ENCODE measurements around the gene LOXHD1. TPM values are rescaled to one million over a fixed set of nuclear protein-coding genes. Genes with fewer than 3 reads are reported as not detected.

The LOXHD1 gene
- total and polyA plus RNA-seq, 2 donors (not counting 1 experiment from before 2014, with no cell fraction given) = not detected

- Mint-ChIP-seq H3K4me3 (no peak overlapping the region), H3K27me3 (peaks cover 20% of the 10 kb centered on the region), H3K9me3 (ENCODE audit: insufficient read depth) (no peaks in the 10 kb centered on the region), H3K4me1 (no peaks in the 10 kb centered on the region), H3K27ac (no peak overlapping the region)
- intact Hi-C loops (cut with micrococcal nuclease) = no loop called here
- CTCF ChIA-PET = no interaction called here
- Histone ChIP-seq H3K9me3 (ENCODE audit: control extremely low read depth in 1 of 3, control insufficient read depth in 2 of 3, insufficient read depth in 1 of 3, low read length in 2 of 3) (no peaks in the 10 kb centered on the region), H3K27me3 (replicated peaks in 1 of 4; ENCODE audit: control extremely low read depth in 1 of 4, control insufficient read depth in 3 of 4, insufficient read depth in 4 of 4, low read length in 3 of 4) (peaks cover 0 to 2% (median 0%) of the 10 kb centered on the region in 4 experiments), H3K4me3 (ENCODE audit: control extremely low read depth in 1 of 5, extremely low read depth in 1 of 5, insufficient read depth in 1 of 5, low read depth in 2 of 5, low read length in 4 of 5) (no peak overlapping the region), H3K4me1 (ENCODE audit: control insufficient read depth in 2 of 2, insufficient read depth in 2 of 2, low read length in 2 of 2) (no peaks in the 10 kb centered on the region), H3K4me2 (replicated peaks; ENCODE audit: low read depth, low read length, poor library complexity, severe bottlenecking) (no peak overlapping the region), H3K79me2 (ENCODE audit: control insufficient read depth, insufficient read depth, low read length) (no peaks in the 10 kb centered on the region), H3K9ac (ENCODE audit: low read length) (no peak overlapping the region), H3K36me3 (replicated peaks in 1 of 2; ENCODE audit: control extremely low read depth in 1 of 2, control insufficient read depth in 1 of 2, extremely low read depth in 1 of 2, insufficient read depth in 2 of 2, low read length in 1 of 2) (no peaks in the 10 kb centered on the region), H2AFZ (ENCODE audit: insufficient read depth, low read depth, low read length, poor library complexity, severe bottlenecking) (no peak overlapping the region), H3K27ac (ENCODE audit: low read length in 2 of 2) (no peak overlapping the region), H4K20me1 (ENCODE audit: control insufficient read depth, insufficient read depth, low read length, poor library complexity, severe bottlenecking) (no peaks in the 10 kb centered on the region)
- POLR2A ChIA-PET = no interaction called here
- TF ChIP-seq CTCF (IDR thresholded peaks at IDR 0.05) (no peak), EZH2 (IDR thresholded peaks at IDR 0.05; ENCODE audit: borderline replicate concordance, insufficient read depth, low read depth, low read length, poor library complexity, severe bottlenecking) (no peak)
- DNase-seq = no peak
- ATAC-seq (ENCODE audit: low read depth) = no peak
- 82% methylated on average over 5 of the region's 6 CpGs for WGBS (ENCODE audit: insufficient coverage)
These were observed 15.3 kb upstream of the LOXHD1 start for GRCh38 chr18:46672062-46672970.

GRCh38 chr18:46668694-46669093 lies 11.7 kb upstream of the LOXHD1 start:
- H3K4me3 ChIP-seq (ENCODE audit: control extremely low read depth in 1 of 5, extremely low read depth in 1 of 5, insufficient read depth in 1 of 5, low read depth in 2 of 5, low read length in 4 of 5) = no peak overlapping the region
- POLR2A ChIA-PET = no interaction called here
- no peak overlapping the region for H3K27ac ChIP-seq (ENCODE audit: low read length in 2 of 2)
- CTCF ChIA-PET = interaction anchor here (3.8 kb wide), 1 partner anchor 10 kb away, joined by 13 read pairs; no protein-coding TSS in a partner anchor
- no peaks in the 10 kb centered on the region for H4K20me1 ChIP-seq (ENCODE audit: control insufficient read depth, insufficient read depth, low read length, poor library complexity, severe bottlenecking)
- H2AFZ ChIP-seq (ENCODE audit: insufficient read depth, low read depth, low read length, poor library complexity, severe bottlenecking) = no peak overlapping the region
- DNase-seq = no peak
- no peaks in the 10 kb centered on the region for H3K9me3 ChIP-seq (ENCODE audit: control extremely low read depth in 1 of 3, control insufficient read depth in 2 of 3, insufficient read depth in 1 of 3, low read length in 2 of 3)
- Mint-ChIP-seq H3K9me3 (ENCODE audit: insufficient read depth) (no peaks in the 10 kb centered on the region), H3K4me3 (no peak overlapping the region), H3K27ac (no peak overlapping the region), H3K27me3 (peaks cover 10% of the 10 kb centered on the region), H3K4me1 (no peaks in the 10 kb centered on the region)
- no peaks in the 10 kb centered on the region for H3K4me1 ChIP-seq (ENCODE audit: control insufficient read depth in 2 of 2, insufficient read depth in 2 of 2, low read length in 2 of 2)
- intact Hi-C loops (cut with micrococcal nuclease) = no loop called here
- no peak overlapping the region for H3K4me2 ChIP-seq (replicated peaks; ENCODE audit: low read depth, low read length, poor library complexity, severe bottlenecking)
- 59% methylated on average over 6 of the region's 6 CpGs for WGBS (ENCODE audit: insufficient coverage)
- no peak for TF ChIP-seq EZH2 (IDR thresholded peaks at IDR 0.05; ENCODE audit: borderline replicate concordance, insufficient read depth, low read depth, low read length, poor library complexity, severe bottlenecking)
- TF ChIP-seq CTCF (IDR thresholded peaks at IDR 0.05) = no peak
- peaks cover 0 to 2% (median 0%) of the 10 kb centered on the region in 4 experiments for H3K27me3 ChIP-seq (replicated peaks in 1 of 4; ENCODE audit: control extremely low read depth in 1 of 4, control insufficient read depth in 3 of 4, insufficient read depth in 4 of 4, low read length in 3 of 4)
- H3K79me2 ChIP-seq (ENCODE audit: control insufficient read depth, insufficient read depth, low read length) = no peaks in the 10 kb centered on the region
- H3K9ac ChIP-seq (ENCODE audit: low read length) = no peak overlapping the region
- no peak for ATAC-seq (ENCODE audit: low read depth)
- H3K36me3 ChIP-seq (replicated peaks in 1 of 2; ENCODE audit: control extremely low read depth in 1 of 2, control insufficient read depth in 1 of 2, extremely low read depth in 1 of 2, insufficient read depth in 2 of 2, low read length in 1 of 2) = no peaks in the 10 kb centered on the region

Measured in B cell (primary cell).